Measurements from ENCODE around the gene YLPM1. TPM values are rescaled to one million over a fixed set of nuclear protein-coding genes. Genes with fewer than 3 reads are reported as not detected.

Gene YLPM1
- total RNA-seq, 1 donor from 2014 or later = 90.4 TPM

DNA sequence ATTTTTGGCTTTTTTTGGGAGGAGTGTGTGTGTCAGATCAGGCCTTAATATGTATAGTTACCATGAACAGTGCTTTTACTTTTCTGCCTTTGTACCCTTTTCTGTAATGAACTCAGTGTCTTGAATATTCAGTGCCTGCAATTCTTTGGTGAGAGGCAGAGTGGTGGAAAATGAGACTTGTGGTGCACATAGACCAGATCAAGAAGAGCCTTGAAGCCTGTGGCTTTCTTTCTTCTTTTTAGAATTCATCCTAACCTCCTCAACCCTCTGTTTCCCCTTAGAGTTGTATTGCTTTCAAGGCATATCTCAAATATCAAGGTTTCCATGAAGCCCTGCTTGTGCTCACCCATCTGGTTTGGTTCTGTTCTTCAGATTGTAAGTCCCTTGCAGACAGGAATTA lies 2.6 kb downstream of the YLPM1 start:
- no peak for DNase-seq (ENCODE audit: extremely low spot score, unreplicated experiment)
- TF ChIP-seq, protein P1, sequence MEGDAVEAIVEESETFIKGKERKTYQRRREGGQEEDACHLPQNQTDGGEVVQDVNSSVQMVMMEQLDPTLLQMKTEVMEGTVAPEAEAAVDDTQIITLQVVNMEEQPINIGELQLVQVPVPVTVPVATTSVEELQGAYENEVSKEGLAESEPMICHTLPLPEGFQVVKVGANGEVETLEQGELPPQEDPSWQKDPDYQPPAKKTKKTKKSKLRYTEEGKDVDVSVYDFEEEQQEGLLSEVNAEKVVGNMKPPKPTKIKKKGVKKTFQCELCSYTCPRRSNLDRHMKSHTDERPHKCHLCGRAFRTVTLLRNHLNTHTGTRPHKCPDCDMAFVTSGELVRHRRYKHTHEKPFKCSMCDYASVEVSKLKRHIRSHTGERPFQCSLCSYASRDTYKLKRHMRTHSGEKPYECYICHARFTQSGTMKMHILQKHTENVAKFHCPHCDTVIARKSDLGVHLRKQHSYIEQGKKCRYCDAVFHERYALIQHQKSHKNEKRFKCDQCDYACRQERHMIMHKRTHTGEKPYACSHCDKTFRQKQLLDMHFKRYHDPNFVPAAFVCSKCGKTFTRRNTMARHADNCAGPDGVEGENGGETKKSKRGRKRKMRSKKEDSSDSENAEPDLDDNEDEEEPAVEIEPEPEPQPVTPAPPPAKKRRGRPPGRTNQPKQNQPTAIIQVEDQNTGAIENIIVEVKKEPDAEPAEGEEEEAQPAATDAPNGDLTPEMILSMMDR (conservative IDR thresholded peaks at IDR 0.05) = no peak
- peak overlapping the region; percentile 94 for H3K4me3 Mint-ChIP-seq
- no peaks in the 10 kb centered on the region for H3K9me3 Mint-ChIP-seq
- H3K4me1 Mint-ChIP-seq (ENCODE audit: unreplicated experiment) = peaks cover 42% of the 10 kb centered on the region
- peaks cover 4% of the 10 kb centered on the region for H3K27me3 Mint-ChIP-seq
- H3K27ac Mint-ChIP-seq = peak overlapping the region; percentile 12
- H3K36me3 Mint-ChIP-seq = peaks cover 26% of the 10 kb centered on the region

DNA sequence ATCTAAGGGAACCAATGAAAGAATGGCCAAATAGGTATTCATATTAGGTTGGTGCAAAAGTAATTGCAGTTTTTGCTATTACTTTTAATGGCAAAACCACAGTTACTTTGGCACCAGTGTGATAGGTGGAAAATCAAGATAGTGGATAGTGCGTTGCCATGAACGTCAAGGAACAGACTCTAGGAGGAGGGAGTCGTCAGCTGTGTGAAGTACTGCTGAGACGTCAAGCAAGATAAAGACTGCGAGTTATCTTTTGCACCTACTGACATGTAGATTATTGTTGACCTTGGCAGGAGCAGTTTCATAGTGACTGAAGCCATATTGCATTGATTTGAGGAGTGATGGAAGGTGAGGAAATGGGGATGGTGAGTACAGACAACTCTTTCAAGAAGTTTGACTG lies 8.3 kb downstream of the YLPM1 start:
- Mint-ChIP-seq H3K9me3 (no peaks in the 10 kb centered on the region), H3K4me3 (no peak overlapping the region), H3K4me1 (ENCODE audit: unreplicated experiment) (peaks cover 20% of the 10 kb centered on the region), H3K27ac (no peak overlapping the region), H3K36me3 (peaks cover 30% of the 10 kb centered on the region), H3K27me3 (no peaks in the 10 kb centered on the region)
- no peak for DNase-seq (ENCODE audit: extremely low spot score, unreplicated experiment)
- TF ChIP-seq, protein P1 (conservative IDR thresholded peaks at IDR 0.05) = no peak

DNA sequence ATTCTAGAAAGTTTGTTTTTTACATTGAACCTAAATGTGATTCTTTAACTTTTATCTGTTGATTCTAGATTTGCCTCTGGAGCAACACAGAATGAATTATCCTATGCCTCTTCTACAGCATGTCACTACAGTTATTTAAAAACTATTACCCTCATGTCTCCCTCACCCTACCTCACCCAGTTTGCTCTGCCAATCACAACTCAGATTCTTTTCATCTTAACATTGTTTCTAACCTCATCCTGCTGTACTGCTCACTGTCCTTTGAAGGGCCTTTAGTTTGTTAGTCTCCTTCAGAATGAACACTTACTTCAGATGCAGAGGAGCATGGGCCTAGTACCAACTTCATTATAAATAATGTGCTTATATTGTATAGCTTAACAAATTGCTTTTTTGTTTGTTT lies 21.5 kb downstream of the YLPM1 start:
- Mint-ChIP-seq H3K27me3 (no peaks in the 10 kb centered on the region), H3K4me3 (no peak overlapping the region), H3K36me3 (peaks cover 38% of the 10 kb centered on the region), H3K4me1 (ENCODE audit: unreplicated experiment) (peaks cover 7% of the 10 kb centered on the region), H3K27ac (no peak overlapping the region), H3K9me3 (no peaks in the 10 kb centered on the region)
- no peak for DNase-seq (ENCODE audit: extremely low spot score, unreplicated experiment)
- TF ChIP-seq, protein P1 (conservative IDR thresholded peaks at IDR 0.05) = no peak

- no peaks in the 10 kb centered on the region for H3K27me3 Mint-ChIP-seq
- H3K27ac Mint-ChIP-seq = no peak overlapping the region
- TF ChIP-seq, protein P1 (conservative IDR thresholded peaks at IDR 0.05) = no peak
Measured at GRCh38 chr14:74785056-74785613, 22.0 kb downstream of the YLPM1 start.

DNA sequence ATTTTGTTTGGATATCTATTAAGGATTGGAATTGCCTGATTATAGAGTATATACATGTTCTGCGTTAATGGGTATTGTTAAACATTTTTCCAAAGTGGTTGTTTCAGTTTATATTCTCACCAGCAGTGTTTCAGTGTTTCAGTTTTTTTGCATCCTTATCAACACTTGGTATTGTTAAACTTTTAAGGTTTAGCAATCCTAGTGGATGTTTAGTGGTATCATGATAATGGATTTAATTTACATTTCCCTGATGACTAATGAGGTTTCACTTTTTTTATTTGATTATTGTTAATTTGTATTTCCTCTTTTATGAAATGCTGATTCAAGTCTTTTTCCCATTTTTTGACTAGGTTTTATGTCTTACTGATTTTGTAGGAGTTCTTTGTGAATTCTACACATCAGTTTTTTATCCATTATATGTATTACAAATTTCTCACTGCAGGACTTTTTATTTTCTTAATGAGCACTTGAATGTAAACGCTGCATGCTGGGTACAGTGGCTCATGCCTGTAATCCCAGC lies 23.7 kb downstream of the YLPM1 start:
- Mint-ChIP-seq H3K4me3 (no peak overlapping the region), H3K36me3 (peaks cover 36% of the 10 kb centered on the region), H3K27me3 (no peaks in the 10 kb centered on the region), H3K9me3 (no peaks in the 10 kb centered on the region), H3K4me1 (ENCODE audit: unreplicated experiment) (peaks cover 7% of the 10 kb centered on the region), H3K27ac (no peak overlapping the region)
- TF ChIP-seq, protein P1 (conservative IDR thresholded peaks at IDR 0.05) = no peak
- DNase-seq (ENCODE audit: extremely low spot score, unreplicated experiment) = no peak

More at GRCh38 chr14:74785056-74785613, 22.0 kb downstream of the YLPM1 start:
- Mint-ChIP-seq H3K36me3 (peaks cover 38% of the 10 kb centered on the region), H3K4me3 (no peak overlapping the region), H3K9me3 (no peaks in the 10 kb centered on the region), H3K4me1 (ENCODE audit: unreplicated experiment) (peaks cover 7% of the 10 kb centered on the region)
- no peak for DNase-seq (ENCODE audit: extremely low spot score, unreplicated experiment)

Measured in type B pancreatic cell (in vitro differentiated cells).